GM21576 (cell line): ENCODE data around the gene MCF2L.
"Not testable (repeated sequence)": the region's sequence is repeated elsewhere in the genome, so short reads cannot be mapped to it uniquely, and the experiment has no call there.

Source experiments
- ATAC-seq: cut with Tn5 transposase; IDR thresholded peaks from one replicate; pipeline ENCODE4 v1.9.1; 2021; ENCODE audit warnings: mild to moderate bottlenecking, moderate library complexity; ENCODE audit not compliant: unreplicated experiment

The MCF2L gene

DNA sequence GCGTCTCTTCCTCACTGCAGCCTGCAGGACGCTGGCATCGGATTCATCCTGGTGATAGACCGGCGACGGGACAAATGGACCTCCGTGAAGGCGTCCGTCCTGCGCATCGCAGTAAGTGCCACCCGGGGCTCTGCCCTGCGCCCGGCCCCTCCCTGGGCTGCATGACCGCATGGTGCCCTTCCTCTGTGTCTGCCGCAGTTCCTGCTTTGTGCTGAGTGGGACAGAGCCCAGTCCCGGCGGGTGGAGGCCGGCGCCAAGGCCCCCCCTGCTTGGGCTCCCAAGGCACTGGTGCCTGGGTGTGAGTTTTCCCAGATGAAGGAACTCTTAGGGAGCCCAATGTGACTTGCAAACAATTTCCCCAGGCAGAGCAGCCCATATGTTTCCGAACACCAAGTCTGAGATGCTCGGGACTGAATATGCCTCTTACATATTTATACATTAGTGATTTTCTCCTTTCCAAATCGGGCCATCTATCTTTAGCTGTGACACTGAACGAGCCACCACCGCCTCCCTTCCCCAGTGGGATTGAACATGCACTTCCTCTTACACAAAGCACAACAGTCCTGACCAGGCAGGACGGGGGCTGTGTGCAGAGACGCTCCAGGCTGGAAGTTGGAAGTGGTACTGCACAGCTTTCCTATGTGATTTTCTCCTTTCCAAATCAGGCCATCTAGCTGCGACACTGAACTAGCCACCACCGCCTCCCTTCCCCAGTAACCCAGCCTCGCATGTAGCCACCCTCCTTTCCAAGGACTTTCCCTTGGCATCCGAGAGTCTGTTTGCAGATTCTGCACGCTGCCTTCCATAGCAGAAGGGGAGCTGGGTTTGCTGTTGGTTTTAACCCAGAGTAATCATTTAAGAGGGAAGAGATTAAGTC is 76.5 kb downstream of the MCF2L start:
- no peak for ATAC-seq

DNA sequence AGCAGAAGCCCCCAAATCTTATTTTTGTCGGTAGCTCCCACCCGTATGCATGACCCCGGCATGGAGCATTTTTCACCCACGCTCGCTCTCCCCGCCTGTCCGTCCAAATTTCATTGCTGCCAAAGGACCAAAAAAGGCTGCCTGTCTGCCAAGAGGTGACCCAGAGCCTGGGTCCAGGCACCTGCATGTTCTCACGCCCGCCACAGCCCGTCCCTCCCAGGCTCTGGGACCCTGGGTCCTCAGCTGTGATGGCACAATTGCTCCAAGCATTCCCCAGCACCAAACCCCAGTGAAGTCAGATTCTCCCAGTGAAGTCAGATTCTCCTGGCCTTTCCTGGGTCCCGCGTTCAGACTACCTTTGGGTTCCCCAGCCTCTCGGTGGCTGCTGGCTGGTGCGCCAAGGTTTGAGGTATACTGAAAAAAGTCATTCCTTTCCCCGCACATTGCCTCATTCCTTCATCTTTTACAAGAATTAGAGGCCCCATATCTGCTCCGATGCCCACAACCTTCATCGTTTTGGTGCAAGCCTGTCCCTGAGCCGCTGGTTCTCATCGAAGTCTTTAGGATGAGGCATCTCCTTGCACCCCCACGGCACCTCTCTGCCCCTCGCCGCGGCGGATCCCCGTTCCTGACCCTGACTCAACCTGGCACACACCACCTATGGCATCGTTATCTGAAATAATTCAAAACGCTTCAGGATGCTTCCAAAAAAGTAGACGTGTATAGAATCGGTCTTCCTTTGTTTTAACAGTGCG is 77.3 kb downstream of the MCF2L start:
- no peak for ATAC-seq

DNA sequence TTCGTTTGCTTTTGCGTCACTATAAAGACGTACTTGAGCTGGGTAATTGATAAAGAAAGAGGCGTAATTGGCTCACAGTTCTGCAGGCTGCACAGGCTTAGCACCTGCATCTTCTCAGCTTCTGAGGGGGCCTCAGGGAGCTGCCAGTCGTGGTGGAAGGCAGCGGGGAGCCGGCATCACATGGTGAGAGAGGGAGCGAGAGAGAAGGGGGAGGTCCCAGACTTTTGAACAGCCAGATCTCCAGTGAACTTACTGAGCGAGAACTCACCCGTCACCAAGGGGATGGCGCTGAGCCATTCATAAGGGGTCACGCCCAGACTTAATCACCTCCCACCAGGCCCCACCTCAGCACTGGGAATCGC is 77.8 kb downstream of the MCF2L start:
- no peak for ATAC-seq

DNA sequence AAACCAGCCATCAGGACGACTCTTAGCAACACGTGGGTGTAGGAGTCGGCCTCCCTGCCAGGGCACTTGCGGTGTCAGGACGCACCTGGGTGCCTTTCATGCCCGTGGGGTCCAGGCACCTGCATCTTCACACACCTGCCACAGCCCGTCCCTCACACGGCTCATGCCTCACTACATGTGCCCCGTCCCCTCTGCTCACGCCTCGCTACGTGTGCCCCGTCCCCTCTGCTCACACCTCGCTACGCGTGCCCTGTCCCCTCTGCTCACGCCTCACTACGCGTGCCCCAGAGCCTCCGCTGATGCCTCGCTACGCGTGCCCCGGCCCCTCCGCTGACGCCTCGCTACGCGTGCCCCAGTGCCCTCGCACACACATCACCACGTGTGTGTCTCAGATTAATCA is 78.6 kb downstream of the MCF2L start:
- no peak for ATAC-seq

DNA sequence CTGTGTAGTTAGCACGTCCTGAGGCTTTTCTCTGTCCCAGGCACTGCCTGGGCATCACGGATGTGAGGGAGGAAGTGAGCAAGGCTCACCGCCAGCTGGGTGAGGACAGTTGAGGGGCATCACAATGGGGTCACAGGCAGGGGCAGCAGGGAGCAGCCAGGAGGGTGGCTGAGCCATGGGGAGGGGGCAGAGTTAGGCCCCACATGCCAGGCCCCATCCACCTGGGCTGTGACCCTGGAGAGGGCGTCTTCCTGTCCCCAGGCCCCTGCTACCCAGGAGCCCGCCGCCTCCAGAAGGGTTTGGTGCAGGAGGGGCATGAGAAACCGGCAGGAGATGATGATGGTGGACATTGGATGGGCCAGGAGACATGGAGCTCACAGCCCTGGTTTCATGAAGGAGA is 79.8 kb downstream of the MCF2L start:
- no peak for ATAC-seq

DNA sequence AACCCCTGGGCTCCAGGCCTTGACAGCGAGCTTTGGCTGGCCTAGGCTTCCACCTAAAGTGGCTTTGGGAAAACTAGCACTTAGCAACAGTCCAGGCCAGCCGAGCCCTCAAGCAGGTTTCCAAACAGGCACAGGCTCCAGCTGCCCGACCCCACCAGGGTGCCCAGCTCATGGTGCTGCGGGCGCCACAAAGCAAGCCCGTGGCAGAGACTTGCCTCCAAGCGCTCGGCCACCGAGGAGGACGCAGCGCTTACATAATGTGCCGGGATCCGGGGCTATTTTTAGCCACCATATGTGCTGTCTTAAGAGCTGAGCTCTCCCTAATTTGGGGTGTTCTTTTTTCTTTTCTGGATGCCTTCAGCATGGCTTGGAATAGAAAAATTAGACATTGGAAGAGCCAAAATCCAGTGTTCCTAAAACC is 80.5 kb downstream of the MCF2L start:
- no peak for ATAC-seq

DNA sequence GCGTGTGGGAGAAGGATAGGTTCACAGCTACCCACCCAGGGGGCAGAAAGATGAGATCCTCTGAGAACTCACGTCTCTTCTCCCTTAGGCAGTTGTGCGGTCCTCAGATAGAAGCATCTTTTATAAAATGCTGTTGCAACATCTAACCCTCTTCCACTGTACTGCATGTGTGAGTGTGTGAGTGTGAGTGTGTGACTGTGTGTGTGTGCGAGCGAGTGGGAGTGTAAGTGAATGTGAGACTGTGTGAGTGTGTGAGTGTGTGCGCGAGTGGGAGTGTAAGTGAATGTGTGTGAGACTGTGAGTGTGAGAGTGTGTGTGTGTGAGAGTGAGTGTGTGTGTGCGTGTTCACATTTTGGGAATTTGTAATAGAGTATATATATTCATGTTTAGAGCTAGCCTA is 81.0 kb downstream of the MCF2L start:
- ATAC-seq: no peak

DNA sequence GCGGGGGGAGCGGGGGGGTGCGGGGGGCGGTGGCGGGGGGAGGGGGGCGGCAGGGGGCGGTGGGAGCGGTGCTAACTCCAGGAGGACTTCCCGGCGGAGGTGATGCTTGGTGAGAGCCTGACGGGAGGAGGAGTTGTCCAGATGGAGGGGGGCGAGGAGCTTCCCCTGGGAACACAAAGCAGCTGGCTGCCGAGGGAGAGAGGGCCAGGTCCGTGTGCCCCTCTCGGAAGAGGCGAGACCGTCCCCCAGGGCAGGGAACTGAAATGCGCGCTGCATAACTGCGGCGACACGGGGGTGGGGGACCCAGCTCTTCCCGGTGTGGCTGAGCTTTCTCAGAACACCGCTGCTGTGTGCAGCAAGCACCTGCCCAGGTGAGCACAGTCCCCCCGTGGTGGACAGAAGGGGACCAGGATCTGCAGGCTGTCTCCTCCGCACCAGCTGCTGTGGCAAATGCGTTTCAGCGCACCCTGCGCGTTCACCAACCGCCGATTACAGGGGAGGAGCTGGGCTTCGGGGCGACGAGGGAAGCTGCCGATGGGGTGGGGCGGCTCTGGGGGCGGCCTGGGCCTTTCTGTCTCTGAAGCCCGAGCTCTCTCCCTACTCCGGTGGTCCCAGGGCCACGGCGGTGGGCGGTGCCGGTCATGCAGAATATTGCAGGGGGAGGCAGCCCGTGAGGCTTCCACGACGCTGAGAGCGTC is 81.9 kb downstream of the MCF2L start:
- ATAC-seq: no peak

DNA sequence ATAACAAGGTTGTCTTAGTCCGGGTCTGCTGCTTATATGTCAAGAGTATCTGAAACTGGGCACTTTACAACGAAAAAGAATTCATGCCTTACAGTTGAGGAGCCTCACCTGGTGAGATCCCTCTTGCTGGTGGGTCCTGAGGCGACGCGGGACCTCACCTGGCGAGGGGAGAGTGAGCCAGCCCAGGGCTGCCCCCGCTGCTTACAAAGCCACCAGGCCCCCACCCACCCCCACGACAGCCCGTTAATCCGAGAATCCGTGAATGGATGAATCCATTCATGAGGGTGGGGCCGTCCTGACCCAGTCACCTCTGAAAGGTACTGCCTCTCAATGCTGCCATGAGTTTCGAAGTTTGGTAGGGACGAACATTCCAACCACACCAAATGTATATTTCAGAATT is 82.6 kb downstream of the MCF2L start:
- ATAC-seq: no peak

DNA sequence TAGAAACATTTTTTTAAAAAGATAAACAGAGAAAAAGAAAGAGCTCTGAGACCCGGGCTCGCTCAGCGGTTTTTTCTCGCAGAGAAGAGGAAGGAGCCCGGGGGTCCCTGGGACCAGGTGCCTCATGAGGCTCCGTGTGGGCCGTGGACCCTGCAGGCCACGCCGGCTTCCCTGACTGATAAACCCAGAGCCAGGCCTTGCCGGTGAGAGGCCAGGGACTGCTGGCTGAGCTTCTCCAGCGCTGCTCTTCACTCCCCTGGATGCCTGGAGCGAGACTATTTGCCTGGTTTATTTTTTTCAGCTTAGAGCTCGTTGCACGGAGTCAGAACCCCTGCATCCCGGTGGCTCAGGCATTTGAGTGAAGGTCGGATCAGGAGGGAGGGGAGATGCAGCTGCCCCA is 83.2 kb downstream of the MCF2L start:
- no peak for ATAC-seq

DNA sequence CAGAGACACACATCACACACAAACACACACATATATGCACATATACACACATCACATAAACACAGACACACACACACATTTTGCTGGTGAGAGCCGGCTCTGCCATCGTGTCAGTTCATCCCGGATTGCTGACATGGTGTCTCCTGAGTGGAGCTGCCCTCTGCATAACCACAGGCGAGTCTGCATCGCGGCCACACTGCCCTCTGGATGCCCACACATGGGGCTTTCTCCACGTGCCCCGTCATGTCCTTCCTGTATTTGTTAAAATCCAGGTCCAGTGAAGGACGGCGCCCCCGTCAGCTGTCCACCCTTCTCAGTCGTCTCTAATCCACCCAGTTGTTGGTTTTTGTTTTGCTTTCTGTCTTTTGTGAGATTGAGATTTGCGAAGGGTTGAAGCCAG is 84.0 kb downstream of the MCF2L start:
- ATAC-seq: no peak

DNA sequence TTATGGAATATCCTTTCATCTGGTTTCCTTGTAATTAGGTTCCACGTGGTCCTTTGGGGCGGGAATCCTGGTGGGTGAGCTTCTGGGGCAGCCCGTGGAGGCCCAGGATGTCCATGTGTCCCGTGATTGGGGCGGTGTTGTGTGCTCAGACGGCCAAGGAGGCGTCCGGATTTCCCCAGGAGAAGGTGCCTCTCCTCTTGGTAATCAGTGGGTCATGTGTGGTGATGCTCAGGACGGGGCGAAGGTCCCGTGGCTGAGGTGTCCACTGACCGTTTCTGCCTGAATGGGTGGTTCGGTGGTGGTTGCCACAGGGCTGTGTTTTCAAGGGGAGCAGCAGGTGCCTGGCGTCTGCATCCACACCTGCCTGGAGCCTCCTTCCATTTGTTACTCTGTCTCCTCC is 84.4 kb downstream of the MCF2L start:
- ATAC-seq: no peak

DNA sequence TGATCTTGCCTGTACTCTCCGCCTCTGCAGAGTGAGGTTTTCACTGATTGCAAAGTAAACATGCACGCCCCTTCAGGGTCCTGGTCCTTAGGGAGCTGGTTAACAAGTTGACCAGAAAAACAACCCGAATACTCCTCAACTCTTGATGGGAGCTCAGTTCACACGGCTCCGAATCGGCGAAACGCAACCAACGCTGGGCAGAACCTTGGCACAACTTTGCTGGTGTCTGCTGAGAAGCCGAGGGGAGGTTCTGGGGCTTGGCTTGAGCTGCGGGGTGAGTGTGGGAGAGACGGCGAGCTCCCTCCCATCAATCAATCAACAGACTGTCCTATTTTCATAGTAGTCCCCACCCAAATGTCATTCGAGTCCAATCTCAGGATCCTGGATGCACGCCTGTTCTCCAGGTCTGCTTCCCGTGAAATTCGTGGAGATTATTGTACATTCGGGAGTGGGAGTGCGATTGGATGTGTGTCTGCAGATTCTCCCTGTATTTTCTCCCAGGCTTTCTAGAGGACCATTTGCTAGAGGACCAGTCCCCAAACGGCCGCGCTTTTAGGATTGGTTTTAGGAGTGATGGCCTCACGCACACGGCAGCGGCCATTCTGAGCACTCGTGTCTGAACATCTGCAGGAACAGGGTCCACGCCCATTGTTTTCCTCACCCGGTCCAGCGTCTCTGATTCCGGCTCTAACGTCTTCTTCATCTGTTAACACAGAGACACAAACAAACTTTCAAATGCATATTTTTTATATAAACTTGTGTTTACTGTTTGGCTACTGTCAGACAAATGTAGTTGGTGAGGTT is 85.0 kb downstream of the MCF2L start:
- no peak for ATAC-seq

DNA sequence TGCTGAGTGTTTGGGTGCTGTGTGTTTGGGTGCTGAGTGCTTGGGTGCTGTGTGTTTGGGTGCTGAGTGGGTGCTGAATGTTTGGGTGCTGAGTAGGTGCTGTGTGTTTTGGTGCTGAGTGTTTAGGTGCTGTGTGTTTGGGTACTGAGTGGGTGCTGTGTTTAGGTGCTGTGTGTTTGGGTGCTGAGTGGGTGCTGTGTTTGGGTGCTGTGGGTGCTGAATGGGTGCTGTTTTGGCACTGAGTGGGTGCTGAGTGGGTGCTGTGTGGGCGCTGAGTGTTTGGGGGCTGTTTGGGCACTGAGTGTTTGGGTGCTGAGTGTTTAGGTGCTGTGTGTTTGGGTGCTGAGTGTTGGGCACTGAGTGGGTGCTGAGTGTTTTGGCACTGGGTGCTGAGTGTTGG is 88.1 kb downstream of the MCF2L start:
- ATAC-seq: no peak

DNA sequence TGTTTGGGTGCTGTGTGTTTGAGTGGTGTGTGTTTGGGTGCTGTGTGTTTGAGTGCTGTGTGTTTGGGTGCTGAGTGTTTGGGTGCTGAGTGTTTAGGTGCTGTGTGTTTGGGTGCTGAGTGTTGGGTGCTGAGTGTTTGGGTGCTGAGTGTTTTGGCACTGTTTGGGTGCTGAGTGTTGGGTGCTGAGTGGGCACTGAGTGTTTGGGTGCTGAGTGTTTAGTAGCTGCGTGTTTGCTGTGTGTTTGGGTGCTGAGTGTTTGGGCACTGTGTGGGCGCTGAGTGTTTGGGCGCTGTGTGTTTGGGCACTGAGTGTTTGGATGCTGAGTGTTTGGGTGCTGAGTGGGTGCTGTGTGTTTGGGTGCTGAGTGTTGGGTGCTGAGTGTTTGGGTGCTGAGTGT is 88.5 kb downstream of the MCF2L start:
- not testable (repeated sequence) for ATAC-seq

DNA sequence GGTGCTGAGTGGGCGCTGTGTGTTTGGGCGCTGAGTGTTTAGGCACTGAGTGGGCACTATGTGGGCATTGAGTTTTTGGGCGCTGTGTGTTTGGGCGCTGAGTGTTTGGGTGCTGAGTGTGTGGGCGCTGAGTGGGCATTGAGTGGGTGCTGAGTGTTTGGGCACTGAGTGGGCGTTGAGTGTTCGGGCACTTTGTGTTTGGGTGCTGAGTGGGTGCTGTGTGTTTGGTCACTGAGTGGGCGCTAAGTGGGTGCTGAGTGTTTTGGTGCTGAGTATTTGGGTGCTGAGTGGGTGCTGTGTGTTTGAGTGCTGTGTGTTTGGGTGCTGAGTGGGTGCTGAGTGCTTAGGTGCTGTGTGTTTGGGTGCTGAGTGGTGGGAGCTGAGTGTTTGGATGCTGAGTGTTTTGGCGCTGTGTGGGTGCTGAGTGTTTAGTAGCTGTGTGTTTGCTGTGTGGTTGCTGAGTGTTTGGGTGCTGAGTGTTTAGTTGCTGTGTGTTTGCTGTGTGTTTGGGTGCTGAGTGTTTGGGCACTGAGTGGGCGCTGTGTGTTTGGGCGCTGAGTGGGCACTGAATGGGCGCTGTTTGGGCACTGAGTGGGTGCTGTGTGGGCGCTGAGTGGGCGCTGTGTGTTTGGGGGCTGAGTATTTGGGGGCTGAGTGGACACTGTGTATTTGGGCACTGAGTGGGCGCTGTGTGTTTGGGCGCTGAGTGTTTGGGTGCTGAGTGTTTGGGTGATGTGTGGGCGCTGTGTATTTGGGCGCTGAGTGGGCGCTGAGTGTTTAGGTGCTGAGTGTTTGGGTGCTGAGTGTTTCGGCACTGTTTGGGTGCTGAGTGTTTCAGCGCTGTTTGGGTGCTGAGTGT is 89.3 kb downstream of the MCF2L start:
- ATAC-seq: no peak

DNA sequence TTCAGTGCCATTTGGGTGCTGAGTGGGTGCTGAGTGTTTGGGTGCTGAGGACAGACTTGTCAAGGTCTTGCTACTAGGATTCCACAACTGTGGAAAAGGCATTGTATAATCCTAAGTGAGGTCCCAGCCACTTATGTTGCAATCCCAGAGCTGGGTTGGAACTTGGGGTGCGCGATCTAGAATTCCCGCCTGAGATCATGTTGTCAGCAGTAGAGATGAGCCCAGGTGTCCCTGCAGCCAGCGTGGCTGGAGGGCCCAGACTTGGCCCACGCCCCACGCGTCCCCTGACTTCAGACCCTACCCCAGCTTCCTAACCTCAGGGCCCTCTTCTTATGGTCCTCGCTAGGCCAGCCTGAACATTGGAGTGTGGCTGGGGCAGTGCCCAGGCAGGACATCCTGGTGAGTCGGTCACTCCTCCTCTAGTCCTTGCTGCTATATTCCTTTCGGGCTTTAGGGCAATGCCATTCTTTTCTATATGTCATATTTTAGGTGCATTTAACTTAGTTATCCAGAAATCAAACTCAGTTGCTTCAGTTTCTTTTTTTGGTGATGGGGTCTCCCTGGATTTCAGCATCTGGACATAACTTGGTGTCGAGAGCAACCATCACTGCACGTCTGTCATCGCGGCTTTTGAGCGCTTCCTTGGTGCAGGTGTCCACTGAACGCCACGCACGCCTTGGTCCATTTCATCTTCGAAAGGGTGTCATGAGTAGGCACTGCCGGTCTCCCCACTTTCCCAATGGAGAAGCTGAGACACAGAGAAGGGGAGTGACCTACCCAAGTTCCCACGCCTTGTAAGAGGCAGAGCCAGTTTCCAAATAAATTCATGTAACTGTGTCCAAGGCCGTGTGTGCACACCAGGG is 90.2 kb downstream of the MCF2L start:
- ATAC-seq: no peak

DNA sequence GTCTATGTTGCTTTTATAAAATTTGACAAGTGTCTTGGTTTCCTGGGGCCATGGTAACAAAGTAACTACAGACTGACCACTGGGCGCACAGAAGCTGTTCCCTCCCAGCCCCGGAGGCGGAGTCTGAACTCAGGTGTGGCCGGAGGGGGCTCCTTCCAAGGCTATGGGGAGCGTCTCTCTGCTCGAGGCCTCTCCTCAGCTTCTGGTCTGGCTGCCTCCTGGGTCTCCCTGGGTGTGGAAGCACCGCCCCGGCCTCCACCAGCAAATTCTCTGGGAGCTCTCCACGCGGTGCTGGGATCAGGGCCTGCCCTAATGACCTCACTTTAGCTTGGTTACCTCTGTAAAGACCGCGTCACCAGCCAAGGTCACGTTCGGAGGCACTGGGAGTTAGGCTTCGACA is 90.9 kb downstream of the MCF2L start:
- no peak for ATAC-seq
